DND-41 (cell line): Measurements from ENCODE around the gene CCDC60.

Experiments
- ATAC-seq: fragments of 200-7000 bp; cut with Tn5 transposase; 3 replicates; pipeline ENCODE4 v1.9.1; 2021; ENCODE audit warnings: low read depth; ENCODE audit not compliant: insufficient read depth
- DNase-seq: peaks from one replicate; pipeline ENCODE4 v3.0.0-alpha.2; 2020
- H2AFZ ChIP-seq: 2 replicates; pipeline ENCODE4 v1.6.0; 2012; ENCODE audit warnings: low read depth, low read length
- H3K27ac ChIP-seq: 2 replicates; pipeline ENCODE4 v1.5.1; 2012; ENCODE audit warnings: low read length, inconsistent platforms
- H3K27me3 ChIP-seq: fragments of 200-600 bp; sonication (generic); 2 replicates; pipeline ENCODE4 v1.6.0; 2012; ENCODE audit warnings: low read length, mild to moderate bottlenecking, inconsistent platforms; ENCODE audit not compliant: insufficient read depth, poor library complexity
- H3K36me3 ChIP-seq: 2 replicates; pipeline ENCODE4 v1.5.1; 2012; ENCODE audit warnings: low read length, inconsistent platforms; ENCODE audit not compliant: insufficient read depth
- H3K4me1 ChIP-seq: 2 replicates; pipeline ENCODE4 v1.5.1; 2012; ENCODE audit warnings: mild to moderate bottlenecking, low read length; ENCODE audit not compliant: insufficient read depth
- H3K4me2 ChIP-seq: 2 replicates; pipeline ENCODE4 v1.6.0; 2012; ENCODE audit warnings: mild to moderate bottlenecking, moderate library complexity, low read length, inconsistent platforms; ENCODE audit not compliant: insufficient read depth
- H3K4me3 ChIP-seq, 2 experiments: fragments of 200-600 bp in 1 of 2; shearing (Covaris generic) in 1 of 2; 2 replicates each; pipeline ENCODE4 v1.5.1; 2012 to 2016; ENCODE audit warnings: inconsistent platforms in 2 of 2, low read length in 2 of 2, mild to moderate bottlenecking in 2 of 2, low read depth in 1 of 2, moderate library complexity in 1 of 2
- H3K79me2 ChIP-seq: 2 replicates; pipeline ENCODE4 v1.6.0; 2012; ENCODE audit warnings: low read length, inconsistent platforms; ENCODE audit not compliant: insufficient read depth
- H3K9ac ChIP-seq: 2 replicates; pipeline ENCODE4 v1.6.0; 2012; ENCODE audit warnings: low read depth, mild to moderate bottlenecking, inconsistent platforms, low read length, moderate library complexity
- H3K9me3 ChIP-seq: 2 replicates; pipeline ENCODE4 v1.5.1; 2012; ENCODE audit warnings: low read length, moderate library complexity, mild to moderate bottlenecking, inconsistent platforms; ENCODE audit not compliant: insufficient read depth, severe bottlenecking
- H4K20me1 ChIP-seq: 2 replicates; pipeline ENCODE4 v1.6.0; 2012; ENCODE audit warnings: low read length; ENCODE audit not compliant: insufficient read depth
- CTCF ChIP-seq: IDR thresholded peaks from 2 replicates; pipeline ENCODE4 v1.5.1; 2012; ENCODE audit warnings: borderline replicate concordance, low read length, moderate library complexity, mild to moderate bottlenecking; ENCODE audit not compliant: poor library complexity, severe bottlenecking; ENCODE audit errors: extremely low read depth
- EZH2 ChIP-seq: IDR thresholded peaks from 3 replicates; pipeline ENCODE4 v1.6.1; 2012; ENCODE audit warnings: borderline replicate concordance, low read depth, mild to moderate bottlenecking, moderate library complexity, low read length, inconsistent platforms; ENCODE audit not compliant: severe bottlenecking

CCDC60 gene

GRCh38 chr12:119460876-119461275 lies 126.3 kb downstream of the CCDC60 start:
- TF ChIP-seq EZH2 (no peak), CTCF (no peak)
- no peaks in the 10 kb centered on the region for H3K4me1 ChIP-seq

GRCh38 chr12:119461636-119462214 lies 127.2 kb downstream of the CCDC60 start:
- Histone ChIP-seq H3K27me3 (no peaks in the 10 kb centered on the region), H3K36me3 (no peaks in the 10 kb centered on the region), H3K4me1 (no peaks in the 10 kb centered on the region), H3K4me2 (no peak overlapping the region), H3K4me3 (no peak overlapping the region), H4K20me1 (no peaks in the 10 kb centered on the region), H3K9ac (no peak overlapping the region), H3K79me2 (no peaks in the 10 kb centered on the region), H2AFZ (no peak overlapping the region), H3K27ac (no peak overlapping the region), H3K9me3 (no peaks in the 10 kb centered on the region)
- ATAC-seq: no peak
- TF ChIP-seq CTCF (no peak), EZH2 (no peak)
- DNase-seq: no peak

More at GRCh38 chr12:119460876-119461275, 126.3 kb downstream of the CCDC60 start:
- Histone ChIP-seq H3K27me3 (no peaks in the 10 kb centered on the region), H3K36me3 (no peaks in the 10 kb centered on the region), H3K27ac (no peak overlapping the region), H3K4me2 (no peak overlapping the region), H3K9ac (no peak overlapping the region), H3K9me3 (no peaks in the 10 kb centered on the region), H4K20me1 (no peaks in the 10 kb centered on the region), H3K4me3 (no peak overlapping the region), H2AFZ (no peak overlapping the region), H3K79me2 (no peaks in the 10 kb centered on the region)
- ATAC-seq: no peak
- DNase-seq: no peak

- Histone ChIP-seq H3K36me3 (no peaks in the 10 kb centered on the region), H3K4me1 (no peaks in the 10 kb centered on the region), H4K20me1 (no peaks in the 10 kb centered on the region), H3K4me3 (no peak overlapping the region), H3K9me3 (no peaks in the 10 kb centered on the region), H3K79me2 (no peaks in the 10 kb centered on the region), H3K4me2 (no peak overlapping the region), H3K9ac (no peak overlapping the region), H2AFZ (no peak overlapping the region), H3K27ac (no peak overlapping the region), H3K27me3 (no peaks in the 10 kb centered on the region)
- no peak for DNase-seq
- TF ChIP-seq EZH2: no peak
- TF ChIP-seq CTCF: no peak
- ATAC-seq: no peak
Observed at GRCh38 chr12:119463211-119463926, 128.8 kb downstream of the CCDC60 start.
